ENCODE measurements around the gene GJB1.
"Not testable (repeated sequence)": the region's sequence is repeated elsewhere in the genome, so short reads cannot be mapped to it uniquely, and the experiment has no call there.

GRCh38 chrX:71180579-71181265, 42.3 kb upstream of the GJB1 start:
- not testable (repeated sequence) for TF ChIP-seq CTCF (IDR thresholded peaks at IDR 0.05; ENCODE audit: borderline replicate concordance, extremely low read depth, low read length, poor library complexity, severe bottlenecking); EZH2 (IDR thresholded peaks at IDR 0.05; ENCODE audit: borderline replicate concordance, low read depth, low read length, severe bottlenecking)

Data from DND-41 (cell line).